Heart left ventricle (tissue), 13 donors: ENCODE data around the gene PLCB1.
"Not testable (repeated sequence)": the region's sequence is repeated elsewhere in the genome, so short reads cannot be mapped to it uniquely, and the experiment has no call there.

Experiments used
- CTCF ChIP-seq, 12 donors: fragments of 200-600 bp; sonication (generic) in 4 of 12; IDR thresholded peaks; one replicate each; pipeline versions ENCODE4 v1.5.0 to v1.8.0; 2018 to 2022; ENCODE audit warnings: antibody characterized with exemption in 12 of 12, mild to moderate bottlenecking in 5 of 12
- POLR2A ChIP-seq, 2 donors: fragments of 450-650 bp; IDR thresholded peaks; one replicate each; pipeline ENCODE4 v1.6.1; 2017; ENCODE audit warnings: antibody characterized with exemption in 2 of 2, mild to moderate bottlenecking in 2 of 2, moderate library complexity in 2 of 2
- donor health status: ischemic (EF 13 %, LVEDD 7.1; RV severe dilation, severe dysfunction).
- donor health status: DM: no; HTN: yes; CAD: no.
- donor health status: DM: no; HTN: no; CAD: no.
- donor health status: ischemic (EF 25% LVEDD 6.9; RV normal size, moderate dysfunction).
- donor health status: ischemic (EF 25% LVEDD 5.7; RV mildly dilated, moderate dysfunction).
- donor health status: ischemic (EF 35%, LVEDD 5.7; RV mildly dilated, moderate dysfunction).
- donor health status: nonischemic (EF 11% LVEDD 7.7; RV severe dilation, severe dysfunction).
- donor health status: DM: yes; HTN: yes; CAD: no.
- donor health status: PGD.
- donor health status: ischemic (EF 29% LVEDD 5.4; RV normal size, mild dysfunction).
- donor health status: nonischemic (EF 23%, LVEDD 6.1; RV moderate dilation, normal function).

GRCh38 chr20:8159217-8159616 is 27.2 kb downstream of the PLCB1 start:
- not testable (repeated sequence) for TF ChIP-seq POLR2A, CTCF (IDR thresholded peaks at IDR 0.05)
